SK-N-SH (cell line): ENCODE measurements around the gene PIGM. TPM values are rescaled to one million over a fixed set of nuclear protein-coding genes. Genes with fewer than 3 reads are reported as not detected.

ENCODE experiments used
- CTCF ChIA-PET: fragments of 300-600, 350-600 bp; formaldehyde crosslinking; extraction: SDS; loops from one replicate; lab custom pipeline; 2021; lab: Yijun Ruan, JAX
- POLR2A ChIA-PET: fragments of 350-600 bp; sonication (Branson Sonifier 250); formaldehyde crosslinking; extraction: SDS; loops from one replicate; lab custom pipeline; 2020; ENCODE audit warnings: antibody characterized with exemption, inconsistent platforms; lab: Yijun Ruan, JAX
- DNase-seq: peaks from one replicate; pipeline ENCODE4 v3.0.0; 2012
- H2AFZ ChIP-seq: fragments of 200-600 bp; sonication (generic); 2 replicates; pipeline ENCODE4 v1.8.1; 2016; ENCODE audit warnings: antibody characterized with exemption, mild to moderate bottlenecking, low read depth
- H3F3A ChIP-seq: fragments of 200-600 bp; sonication (generic); replicated peaks from 2 replicates; pipeline ENCODE3; 2016; ENCODE audit warnings: antibody characterized with exemption, mild to moderate bottlenecking; ENCODE audit not compliant: insufficient read depth
- H3K27ac ChIP-seq, 2 experiments: fragments of 200-500 bp in 1 of 2; fragments of 200-600 bp in 1 of 2; sonication (Bioruptor generic) in 1 of 2; sonication (generic), shearing (Covaris generic) in 1 of 2; 2 replicates each; pipeline versions ENCODE4 v1.5.1 to v1.6.1; 2014 to 2016; ENCODE audit warnings: low read depth in 2 of 2, inconsistent platforms in 1 of 2, low read length in 1 of 2, mild to moderate bottlenecking in 1 of 2, mixed read lengths in 1 of 2
- H3K27me3 ChIP-seq: fragments of 200-600 bp; sonication (generic), shearing (Covaris generic); 2 replicates; pipeline ENCODE4 v1.6.1; 2016; ENCODE audit warnings: mixed run types; ENCODE audit not compliant: insufficient read depth
- H3K36me3 ChIP-seq, 2 experiments: fragments of 200-500 bp in 1 of 2; fragments of 200-600 bp in 1 of 2; sonication (Bioruptor generic) in 1 of 2; sonication (generic) in 1 of 2; replicated peaks in 1 of 2; 2 replicates each; pipeline versions ENCODE3 to v1.5.1; 2014 to 2016; ENCODE audit warnings: low read length in 1 of 2, mild to moderate bottlenecking in 1 of 2; ENCODE audit not compliant: insufficient read depth in 2 of 2, control insufficient read depth in 1 of 2
- H3K4me1 ChIP-seq, 2 experiments: fragments of 200-500 bp in 1 of 2; fragments of 200-600 bp in 1 of 2; sonication (Bioruptor generic) in 1 of 2; sonication (generic), shearing (Covaris generic) in 1 of 2; 2 replicates each; pipeline versions ENCODE4 v1.5.1 to v1.6.1; 2014 to 2016; ENCODE audit warnings: low read depth in 1 of 2, low read length in 1 of 2, mixed run types in 1 of 2; ENCODE audit not compliant: insufficient read depth in 2 of 2, control insufficient read depth in 1 of 2
- H3K4me2 ChIP-seq: fragments of 200-600 bp; sonication (generic), shearing (Covaris generic); 2 replicates; pipeline ENCODE4 v1.6.1; 2017; ENCODE audit warnings: mixed run types
- H3K4me3 ChIP-seq, 2 experiments: fragments of 200-500 bp in 1 of 2; fragments of 200-600 bp in 1 of 2; sonication (Bioruptor generic) in 1 of 2; sonication (generic), shearing (Covaris generic) in 1 of 2; 2 replicates each; pipeline versions ENCODE4 v1.5.1 to v1.8.1; 2014 to 2016; ENCODE audit warnings: low read depth in 2 of 2, inconsistent platforms in 1 of 2, low read length in 1 of 2, mild to moderate bottlenecking in 1 of 2, mixed read lengths in 1 of 2, moderate library complexity in 1 of 2
- H3K79me2 ChIP-seq: fragments of 200-600 bp; sonication (generic); 2 replicates; pipeline ENCODE4 v1.8.1; 2017; ENCODE audit warnings: mild to moderate bottlenecking; ENCODE audit not compliant: insufficient read depth
- H3K9ac ChIP-seq: fragments of 200-600 bp; sonication (generic); 2 replicates; pipeline ENCODE4 v1.6.1; 2017; ENCODE audit warnings: mixed run types
- H3K9me2 ChIP-seq: fragments of 200-600 bp; sonication (generic); 2 replicates; pipeline ENCODE4 v1.6.1; 2017; ENCODE audit warnings: mixed run types
- H3K9me3 ChIP-seq: fragments of 200-600 bp; sonication (generic); 2 replicates; pipeline ENCODE4 v1.6.1; 2017; ENCODE audit warnings: mixed run types, mild to moderate bottlenecking, moderate library complexity
- H4K20me1 ChIP-seq: fragments of 200-600 bp; sonication (generic); 2 replicates; pipeline ENCODE4 v1.6.1; 2017; ENCODE audit warnings: mild to moderate bottlenecking, mixed run types; ENCODE audit not compliant: insufficient read depth
- CHD2 ChIP-seq: fragments of 150-350 bp; IDR thresholded peaks from 2 replicates; pipeline ENCODE4 v1.6.1; 2018; ENCODE audit warnings: low read length; ENCODE audit not compliant: partially characterized antibody
- ELF1 ChIP-seq: IDR thresholded peaks from 2 replicates; pipeline ENCODE4 v1.4.0; 2012
- EP300 ChIP-seq, 2 experiments: IDR thresholded peaks; 2 replicates each; pipeline versions ENCODE4 v1.4.0 to v1.6.1; 2012; ENCODE audit warnings: borderline replicate concordance in 1 of 2, low read depth in 1 of 2, low read length in 1 of 2
- EZH2phosphoT487 ChIP-seq: fragments of 200-600 bp; sonication (generic); IDR thresholded peaks from 2 replicates; pipeline ENCODE4 v1.6.1; 2017; ENCODE audit warnings: low read depth, mixed run types, mild to moderate bottlenecking, antibody characterized with exemption, moderate library complexity, borderline replicate concordance
- FOSL2 ChIP-seq: IDR thresholded peaks from 2 replicates; pipeline ENCODE4 v1.4.0; 2012; ENCODE audit warnings: low read depth, mild to moderate bottlenecking, moderate library complexity, borderline replicate concordance
- FOXJ3 ChIP-seq: sonication (generic); formaldehyde crosslinking; IDR thresholded peaks from 2 replicates; pipeline ENCODE4 v1.5.1; 2020; ENCODE audit warnings: mild to moderate bottlenecking, missing genetic modification reagents
- FOXM1 ChIP-seq: IDR thresholded peaks from 2 replicates; pipeline ENCODE4 v1.4.0; 2012; ENCODE audit warnings: low read depth, mild to moderate bottlenecking
- GABPA ChIP-seq: IDR thresholded peaks from 2 replicates; pipeline ENCODE4 v1.4.0; 2012; ENCODE audit warnings: low read depth, mild to moderate bottlenecking
- IRF3 ChIP-seq: fragments of 150-350 bp; IDR thresholded peaks from 2 replicates; pipeline ENCODE4 v1.6.1; 2016; ENCODE audit warnings: mild to moderate bottlenecking, low read depth, low read length
- MAX ChIP-seq: IDR thresholded peaks from 2 replicates; pipeline ENCODE4 v1.4.0; 2012; ENCODE audit warnings: low read depth
- MEF2A ChIP-seq: IDR thresholded peaks from 2 replicates; pipeline ENCODE4 v1.4.0; 2012; ENCODE audit warnings: low read depth, borderline replicate concordance
- MXI1 ChIP-seq: IDR thresholded peaks from 2 replicates; pipeline ENCODE4 v1.6.1; 2012; ENCODE audit warnings: mild to moderate bottlenecking, low read depth, low read length, improper control_type of control experiment
- NFIC ChIP-seq: IDR thresholded peaks from 2 replicates; pipeline ENCODE4 v1.4.0; 2012; ENCODE audit warnings: borderline replicate concordance
- POLR2AphosphoS5 ChIP-seq: IDR thresholded peaks from 2 replicates; pipeline ENCODE4 v1.6.1; 2012; ENCODE audit warnings: low read depth, low read length
- RAD21 ChIP-seq: IDR thresholded peaks from 2 replicates; pipeline ENCODE4 v1.6.1; 2012; ENCODE audit warnings: mild to moderate bottlenecking, low read length
- RFX5 ChIP-seq: IDR thresholded peaks from 2 replicates; pipeline ENCODE4 v1.6.1; 2012; ENCODE audit warnings: mild to moderate bottlenecking, improper control_type of control experiment, low read length
- RXRA ChIP-seq: IDR thresholded peaks from 2 replicates; pipeline ENCODE4 v1.4.0; 2012; ENCODE audit warnings: low read depth, mild to moderate bottlenecking, borderline replicate concordance
- SMC3 ChIP-seq: IDR thresholded peaks from 2 replicates; pipeline ENCODE4 v1.6.1; 2012; ENCODE audit warnings: low read depth, low read length, improper control_type of control experiment
- TAF1 ChIP-seq: IDR thresholded peaks from 2 replicates; pipeline ENCODE4 v1.6.1; 2012; ENCODE audit warnings: low read depth, mild to moderate bottlenecking, low read length, moderate library complexity, borderline replicate concordance
- TEAD4 ChIP-seq: IDR thresholded peaks from 2 replicates; pipeline ENCODE4 v1.4.0; 2012; ENCODE audit warnings: mild to moderate bottlenecking, borderline replicate concordance; ENCODE audit not compliant: insufficient read depth
- USF2 ChIP-seq: fragments of 150-350 bp; IDR thresholded peaks from 2 replicates; pipeline ENCODE4 v1.6.1; 2017; ENCODE audit warnings: antibody characterized with exemption, low read length, low read depth, borderline replicate concordance
- YY1 ChIP-seq: IDR thresholded peaks from 2 replicates; pipeline ENCODE4 v1.4.0; 2012; ENCODE audit warnings: low read depth, mild to moderate bottlenecking
- WGBS: methylation state at CpG from one replicate; pipeline ENCODE4 v1.1.6; 2017; ENCODE audit warnings: low lambda C conversion rate; 5-methylcytosine and 5-hydroxymethylcytosine counted together
- polyA plus RNA-seq, 3 experiments: library from polyadenylated mRNA; depleted of rRNA; stranded (reverse); fragments of >200 nt; gene quantifications; 2 replicates each; pipeline ENCODE4 v1.2.3, GENCODE V29; 2012
- TF ChIP-seq, protein P1 (sequence below): IDR thresholded peaks from 2 replicates; pipeline ENCODE4 v1.6.1; 2012; ENCODE audit warnings: mild to moderate bottlenecking, low read depth, low read length, moderate library complexity

The PIGM gene
- polyA plus RNA-seq, 1 of the 3 experiments (the other 2 are of a cell fraction) = 4.0 TPM

DNA sequence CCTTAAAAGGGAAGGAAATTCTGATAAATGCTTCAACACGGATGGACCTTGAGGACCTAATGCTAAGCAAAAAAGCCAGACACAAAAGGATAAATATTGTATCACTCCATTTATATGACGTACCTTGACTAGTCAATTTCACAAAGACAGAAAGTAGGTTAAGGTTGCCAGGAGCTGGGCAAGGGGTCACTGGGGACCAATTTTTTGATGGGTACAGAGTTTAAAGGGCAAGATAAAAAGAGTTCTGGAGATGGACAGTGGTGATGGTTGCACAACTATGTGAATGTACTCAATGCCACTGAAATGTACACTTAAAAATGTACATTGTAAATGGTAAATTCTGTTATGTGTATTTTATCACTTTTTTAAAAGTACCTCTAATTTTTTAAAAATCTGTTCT lies 45.7 kb downstream of the PIGM start:
- no peak overlapping the region for H3K9ac ChIP-seq
- peaks cover 8% of the 10 kb centered on the region; the same call in 1 of the 2 replicates for H3K27me3 ChIP-seq
- WGBS = 41% methylated on average over 2 of the region's 2 CpGs
- TF ChIP-seq EP300 (IDR thresholded peaks at IDR 0.05; ENCODE audit: borderline replicate concordance in 1 of 2, low read depth in 1 of 2, low read length in 1 of 2) (no peak), YY1 (no peak), MAX (no peak), RXRA (no peak), FOXM1 (no peak), NFIC (no peak), TEAD4 (no peak), CHD2 (no peak), FOSL2 (no peak), SMC3 (no peak), USF2 (no peak)
- TF ChIP-seq, protein P1, sequence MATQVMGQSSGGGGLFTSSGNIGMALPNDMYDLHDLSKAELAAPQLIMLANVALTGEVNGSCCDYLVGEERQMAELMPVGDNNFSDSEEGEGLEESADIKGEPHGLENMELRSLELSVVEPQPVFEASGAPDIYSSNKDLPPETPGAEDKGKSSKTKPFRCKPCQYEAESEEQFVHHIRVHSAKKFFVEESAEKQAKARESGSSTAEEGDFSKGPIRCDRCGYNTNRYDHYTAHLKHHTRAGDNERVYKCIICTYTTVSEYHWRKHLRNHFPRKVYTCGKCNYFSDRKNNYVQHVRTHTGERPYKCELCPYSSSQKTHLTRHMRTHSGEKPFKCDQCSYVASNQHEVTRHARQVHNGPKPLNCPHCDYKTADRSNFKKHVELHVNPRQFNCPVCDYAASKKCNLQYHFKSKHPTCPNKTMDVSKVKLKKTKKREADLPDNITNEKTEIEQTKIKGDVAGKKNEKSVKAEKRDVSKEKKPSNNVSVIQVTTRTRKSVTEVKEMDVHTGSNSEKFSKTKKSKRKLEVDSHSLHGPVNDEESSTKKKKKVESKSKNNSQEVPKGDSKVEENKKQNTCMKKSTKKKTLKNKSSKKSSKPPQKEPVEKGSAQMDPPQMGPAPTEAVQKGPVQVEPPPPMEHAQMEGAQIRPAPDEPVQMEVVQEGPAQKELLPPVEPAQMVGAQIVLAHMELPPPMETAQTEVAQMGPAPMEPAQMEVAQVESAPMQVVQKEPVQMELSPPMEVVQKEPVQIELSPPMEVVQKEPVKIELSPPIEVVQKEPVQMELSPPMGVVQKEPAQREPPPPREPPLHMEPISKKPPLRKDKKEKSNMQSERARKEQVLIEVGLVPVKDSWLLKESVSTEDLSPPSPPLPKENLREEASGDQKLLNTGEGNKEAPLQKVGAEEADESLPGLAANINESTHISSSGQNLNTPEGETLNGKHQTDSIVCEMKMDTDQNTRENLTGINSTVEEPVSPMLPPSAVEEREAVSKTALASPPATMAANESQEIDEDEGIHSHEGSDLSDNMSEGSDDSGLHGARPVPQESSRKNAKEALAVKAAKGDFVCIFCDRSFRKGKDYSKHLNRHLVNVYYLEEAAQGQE = no peak
- TF ChIP-seq, all 33 proteins: peak for 0
- H3K9me3 ChIP-seq = no peaks in the 10 kb centered on the region
- no peak overlapping the region for H3K4me3 ChIP-seq
- no peaks in the 10 kb centered on the region for H3K4me1 ChIP-seq
- no peaks in the 10 kb centered on the region for H3K9me2 ChIP-seq
- DNase-seq = no peak
- no peaks in the 10 kb centered on the region for H4K20me1 ChIP-seq
- peaks cover 2% of the 10 kb centered on the region for H3F3A ChIP-seq
- ChIA-PET POLR2A (no interaction called here), CTCF (interaction anchor here (5.0 kb wide), 1 partner anchor 21 kb away, joined by 41 read pairs; no protein-coding TSS in a partner anchor)
- no peak overlapping the region for H3K4me2 ChIP-seq
- H2AFZ ChIP-seq = no peak overlapping the region
- no peaks in the 10 kb centered on the region for H3K36me3 ChIP-seq
- no peak overlapping the region for H3K27ac ChIP-seq
- H3K79me2 ChIP-seq = no peaks in the 10 kb centered on the region

- Histone ChIP-seq H3K4me1 (no peaks in the 10 kb centered on the region), H3K4me2 (no peak overlapping the region), H3K79me2 (no peaks in the 10 kb centered on the region), H3K9me3 (no peaks in the 10 kb centered on the region), H3K9me2 (no peaks in the 10 kb centered on the region), H3K9ac (no peak overlapping the region), H4K20me1 (no peaks in the 10 kb centered on the region), H3K27ac (no peak overlapping the region), H3K36me3 (no peaks in the 10 kb centered on the region), H3F3A (no peaks in the 10 kb centered on the region), H2AFZ (no peak overlapping the region), H3K4me3 (no peak overlapping the region), H3K27me3 (peaks cover 14% of the 10 kb centered on the region; the same call in 1 of the 2 replicates)
- no peak for DNase-seq
- 37% methylated on average over 6 of the region's 6 CpGs for WGBS
- ChIA-PET CTCF (interaction anchor here (5.0 kb wide), 1 partner anchor 22 kb away, joined by 41 read pairs; no protein-coding TSS in a partner anchor), POLR2A (no interaction called here)
- TF ChIP-seq RFX5 (no peak), GABPA (no peak), RAD21 (no peak), MXI1 (no peak), CHD2 (no peak), ELF1 (no peak), POLR2AphosphoS5 (no peak), SMC3 (no peak), IRF3 (no peak), FOXM1 (no peak), EZH2phosphoT487 (no peak), NFIC (no peak), FOXJ3 (CRISPR knock-in tag) (no peak), MEF2A (no peak), FOSL2 (no peak), TAF1 (no peak)
These were observed 46.3 kb downstream of the PIGM start for GRCh38 chr1:159985473-159985872.
